ENCODE measurements around the gene SLC13A3.
A peak's percentile ranks its signal among the peaks of the same experiment; 100 is the strongest.

SLC13A3 gene

GRCh38 chr20:46602429-46602828 is 48.8 kb downstream of the SLC13A3 start:
- no peak for DNase-seq

GRCh38 chr20:46601603-46602122 is 49.6 kb downstream of the SLC13A3 start:
- DNase-seq = no peak

GRCh38 chr20:46600286-46600752 is 50.9 kb downstream of the SLC13A3 start:
- no peak for DNase-seq

- no peak for DNase-seq
These were observed 51.9 kb downstream of the SLC13A3 start for GRCh38 chr20:46599227-46599987.

- no peak for DNase-seq
These were observed 55.3 kb downstream of the SLC13A3 start for GRCh38 chr20:46595933-46596332.

- no peak for DNase-seq
These were observed 56.5 kb downstream of the SLC13A3 start for GRCh38 chr20:46594725-46595124.

- no peak for DNase-seq
These were observed 58.5 kb downstream of the SLC13A3 start for GRCh38 chr20:46592580-46593362.

GRCh38 chr20:46590443-46590842 is 60.8 kb downstream of the SLC13A3 start:
- no peak for DNase-seq

- DNase-seq = no peak
These were observed 62.4 kb downstream of the SLC13A3 start for GRCh38 chr20:46588532-46589511.

GRCh38 chr20:46587986-46588385 is 63.3 kb downstream of the SLC13A3 start:
- DNase-seq = no peak

GRCh38 chr20:46586724-46587123 is 64.5 kb downstream of the SLC13A3 start:
- DNase-seq = no peak

- DNase-seq = no peak
These were observed 66.8 kb downstream of the SLC13A3 start for GRCh38 chr20:46584508-46584907.

GRCh38 chr20:46583411-46584214 is 67.6 kb downstream of the SLC13A3 start:
- DNase-seq = peak in 1 of 2 donors; percentile 58

- DNase-seq = no peak
These were observed 68.6 kb downstream of the SLC13A3 start for GRCh38 chr20:46582648-46583047.

GRCh38 chr20:46581391-46581790 is 69.9 kb downstream of the SLC13A3 start:
- DNase-seq = no peak

GRCh38 chr20:46580613-46581205 is 70.5 kb downstream of the SLC13A3 start:
- no peak for DNase-seq

GRCh38 chr20:46578745-46579144 is 72.5 kb downstream of the SLC13A3 start:
- no peak for DNase-seq

GRCh38 chr20:46576774-46577395 is 74.4 kb downstream of the SLC13A3 start:
- DNase-seq = no peak

- no peak for DNase-seq
These were observed 75.3 kb downstream of the SLC13A3 start for GRCh38 chr20:46575937-46576461.

GRCh38 chr20:46575394-46575793 is 75.9 kb downstream of the SLC13A3 start:
- DNase-seq = no peak
